WTC11 (cell line): ENCODE results near the gene SLC23A1. TPM values are rescaled to one million over a fixed set of nuclear protein-coding genes. Genes with fewer than 3 reads are reported as not detected.

Experiments used
- ATAC-seq: fragments of 200-7000 bp; cut with Tn5 transposase; 2 replicates; pipeline ENCODE4 v1.10.0; 2021; ENCODE audit warnings: mild to moderate bottlenecking, moderate library complexity
- CTCF ChIA-PET: fragments of 300-600 bp; sonication (Branson Sonifier 250); formaldehyde crosslinking; loops from one replicate; lab custom pipeline; 2021; ENCODE audit warnings: antibody characterized with exemption; lab: Charles Lee
- POLR2A ChIA-PET: fragments of 350-600 bp; sonication (Branson Sonifier 250); formaldehyde crosslinking; loops from one replicate; lab custom pipeline; 2021; ENCODE audit warnings: antibody characterized with exemption; lab: Charles Lee
- DNase-seq: peaks from one replicate; pipeline ENCODE4 v3.0.0; 2021; ENCODE audit warnings: low spot score
- H3K27ac Mint-ChIP-seq: 2 replicates; pipeline ENCODE4 v1.8.0; 2021; ENCODE audit warnings: mixed read lengths
- H3K27me3 Mint-ChIP-seq: 2 replicates; pipeline ENCODE4 v1.8.0; 2021; ENCODE audit warnings: low read depth, mild to moderate bottlenecking, moderate library complexity, mixed read lengths
- H3K36me3 Mint-ChIP-seq: 2 replicates; pipeline ENCODE4 v1.8.0; 2021; ENCODE audit warnings: mixed read lengths
- H3K4me1 Mint-ChIP-seq: 2 replicates; pipeline ENCODE4 v1.8.0; 2022; ENCODE audit warnings: mixed read lengths
- H3K4me3 Mint-ChIP-seq: 2 replicates; pipeline ENCODE4 v1.8.0; 2021; ENCODE audit warnings: mild to moderate bottlenecking, moderate library complexity, mixed read lengths
- H3K9me3 Mint-ChIP-seq: 2 replicates; pipeline ENCODE4 v1.8.0; 2021; ENCODE audit warnings: mixed read lengths
- CBFB ChIP-seq: sonication (generic); formaldehyde crosslinking; IDR thresholded peaks from 2 replicates; pipeline ENCODE4 v1.8.1; 2022; ENCODE audit warnings: mild to moderate bottlenecking, low read depth, missing genetic modification reagents
- GTF2I ChIP-seq: fragments of 250-450 bp; sonication (Bioruptor Pico); conservative IDR thresholded peaks from 2 replicates; pipeline ENCODE4 v1.4.0; 2021; ENCODE audit warnings: mild to moderate bottlenecking
- IRF2 ChIP-seq: sonication (generic); formaldehyde crosslinking; IDR thresholded peaks from 2 replicates; pipeline ENCODE4 v1.8.0; 2022; ENCODE audit warnings: low read depth, missing genetic modification reagents, borderline replicate concordance
- MXD4 ChIP-seq: fragments of 250-450 bp; sonication (Bioruptor Pico); IDR thresholded peaks from 2 replicates; pipeline ENCODE4 v1.8.0; 2021; ENCODE audit warnings: mild to moderate bottlenecking, moderate library complexity, borderline replicate concordance
- NR3C1 ChIP-seq: sonication (generic); formaldehyde crosslinking; conservative IDR thresholded peaks from 2 replicates; pipeline ENCODE4 v1.8.1; 2023; ENCODE audit warnings: low read depth, mild to moderate bottlenecking, missing genetic modification reagents
- RELA ChIP-seq: sonication (generic); formaldehyde crosslinking; IDR thresholded peaks from 2 replicates; pipeline ENCODE4 v1.8.1; 2022; ENCODE audit warnings: missing genetic modification reagents, mild to moderate bottlenecking, borderline replicate concordance
- SMAD3 ChIP-seq: sonication (generic); formaldehyde crosslinking; IDR thresholded peaks from 2 replicates; pipeline ENCODE4 v1.8.0; 2022; ENCODE audit warnings: missing genetic modification reagents, mild to moderate bottlenecking, borderline replicate concordance
- SP1 ChIP-seq: sonication (generic); formaldehyde crosslinking; conservative IDR thresholded peaks from 2 replicates; pipeline ENCODE4 v1.8.1; 2022; ENCODE audit warnings: missing genetic modification reagents
- TP53 ChIP-seq: sonication (generic); formaldehyde crosslinking; IDR thresholded peaks from 2 replicates; pipeline ENCODE4 v1.8.1; 2023; ENCODE audit warnings: mild to moderate bottlenecking, missing genetic modification reagents
- ZBTB21 ChIP-seq: sonication (generic); formaldehyde crosslinking; IDR thresholded peaks from 2 replicates; pipeline ENCODE4 v1.8.1; 2023; ENCODE audit warnings: mild to moderate bottlenecking, missing genetic modification reagents, borderline replicate concordance
- ZNF416 ChIP-seq: fragments of 250-450 bp; sonication (Bioruptor Pico); IDR thresholded peaks from 2 replicates; pipeline ENCODE4 v1.9.0; 2021; ENCODE audit warnings: mild to moderate bottlenecking, inconsistent platforms
- total RNA-seq: library from RNA; stranded (reverse); gene quantifications from 3 replicates; pipeline ENCODE4 v1.2.3, GENCODE V29; 2021
- TF ChIP-seq, protein P1 (sequence below): fragments of 250-450 bp; sonication (Bioruptor Pico); IDR thresholded peaks from 2 replicates; pipeline ENCODE4 v1.9.0; 2021; ENCODE audit warnings: mild to moderate bottlenecking
- TF ChIP-seq, protein P2 (sequence below): fragments of 250-450 bp; sonication (Bioruptor Pico); IDR thresholded peaks from 2 replicates; pipeline ENCODE4 v1.9.0; 2021; ENCODE audit warnings: moderate library complexity, mild to moderate bottlenecking, inconsistent platforms, borderline replicate concordance
- TF ChIP-seq, protein P3 (sequence below): sonication (generic); formaldehyde crosslinking; IDR thresholded peaks from 2 replicates; pipeline ENCODE4 v1.8.1; 2022; ENCODE audit warnings: mild to moderate bottlenecking, moderate library complexity, missing genetic modification reagents
- TF ChIP-seq, protein P4 (sequence below): sonication (generic); formaldehyde crosslinking; IDR thresholded peaks from 2 replicates; pipeline ENCODE4 v1.8.0; 2022; ENCODE audit warnings: mild to moderate bottlenecking, missing genetic modification reagents
- TF ChIP-seq, protein P5 (sequence below): fragments of 250-450 bp; sonication (Bioruptor Pico); IDR thresholded peaks from 2 replicates; pipeline ENCODE4 v1.9.0; 2021; ENCODE audit warnings: mild to moderate bottlenecking
- TF ChIP-seq, protein P6 (sequence below): sonication (generic); formaldehyde crosslinking; IDR thresholded peaks from 2 replicates; pipeline ENCODE4 v1.8.1; 2023; ENCODE audit warnings: mild to moderate bottlenecking, missing genetic modification reagents, borderline replicate concordance
- TF ChIP-seq, protein P7 (sequence below): sonication (generic); formaldehyde crosslinking; IDR thresholded peaks from 2 replicates; pipeline ENCODE4 v1.8.0; 2022; ENCODE audit warnings: missing genetic modification reagents

The SLC23A1 gene
- total RNA-seq, 1 experiment from 2014 or later = not detected

DNA sequence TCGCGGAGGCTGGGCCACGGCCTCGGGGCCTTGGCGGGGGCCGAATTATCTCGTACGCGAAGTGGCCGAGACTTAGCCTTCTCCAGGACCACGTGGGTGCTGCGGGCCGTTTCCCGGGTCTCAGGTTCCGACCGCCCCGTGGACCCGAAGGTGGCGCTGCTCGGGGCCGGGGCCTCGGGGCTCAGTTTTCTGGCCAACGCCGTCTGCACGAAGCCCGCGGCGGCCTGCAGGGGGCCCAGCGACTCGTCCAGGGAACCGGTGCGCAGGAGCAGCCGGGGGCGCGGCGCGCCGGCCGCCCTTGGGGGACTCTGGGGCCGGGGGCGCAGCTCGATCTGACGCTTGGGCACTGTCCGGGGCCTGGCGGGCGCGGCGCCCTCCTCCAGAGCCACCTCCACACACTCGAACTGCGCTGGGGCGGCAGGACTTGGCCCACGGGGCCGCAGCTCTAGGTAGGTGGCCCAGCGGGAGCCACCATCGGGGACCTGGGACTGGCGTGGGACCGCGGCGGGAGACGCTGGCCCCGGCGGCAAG is 11.1 kb upstream of the SLC23A1 start (continued):
- TF ChIP-seq, protein P1, sequence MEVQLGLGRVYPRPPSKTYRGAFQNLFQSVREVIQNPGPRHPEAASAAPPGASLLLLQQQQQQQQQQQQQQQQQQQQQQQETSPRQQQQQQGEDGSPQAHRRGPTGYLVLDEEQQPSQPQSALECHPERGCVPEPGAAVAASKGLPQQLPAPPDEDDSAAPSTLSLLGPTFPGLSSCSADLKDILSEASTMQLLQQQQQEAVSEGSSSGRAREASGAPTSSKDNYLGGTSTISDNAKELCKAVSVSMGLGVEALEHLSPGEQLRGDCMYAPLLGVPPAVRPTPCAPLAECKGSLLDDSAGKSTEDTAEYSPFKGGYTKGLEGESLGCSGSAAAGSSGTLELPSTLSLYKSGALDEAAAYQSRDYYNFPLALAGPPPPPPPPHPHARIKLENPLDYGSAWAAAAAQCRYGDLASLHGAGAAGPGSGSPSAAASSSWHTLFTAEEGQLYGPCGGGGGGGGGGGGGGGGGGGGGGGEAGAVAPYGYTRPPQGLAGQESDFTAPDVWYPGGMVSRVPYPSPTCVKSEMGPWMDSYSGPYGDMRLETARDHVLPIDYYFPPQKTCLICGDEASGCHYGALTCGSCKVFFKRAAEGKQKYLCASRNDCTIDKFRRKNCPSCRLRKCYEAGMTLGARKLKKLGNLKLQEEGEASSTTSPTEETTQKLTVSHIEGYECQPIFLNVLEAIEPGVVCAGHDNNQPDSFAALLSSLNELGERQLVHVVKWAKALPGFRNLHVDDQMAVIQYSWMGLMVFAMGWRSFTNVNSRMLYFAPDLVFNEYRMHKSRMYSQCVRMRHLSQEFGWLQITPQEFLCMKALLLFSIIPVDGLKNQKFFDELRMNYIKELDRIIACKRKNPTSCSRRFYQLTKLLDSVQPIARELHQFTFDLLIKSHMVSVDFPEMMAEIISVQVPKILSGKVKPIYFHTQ (CRISPR knock-in tag) = no peak
- no peak for TF ChIP-seq SP1 (CRISPR knock-in tag)
- TF ChIP-seq CBFB (CRISPR knock-in tag) = no peak
- no peak for TF ChIP-seq MXD4 (CRISPR knock-in tag)
- no peak for TF ChIP-seq GTF2I
- TF ChIP-seq ZBTB21 = no peak; the same call in 1 of the 2 replicates
- TF ChIP-seq, protein P2, sequence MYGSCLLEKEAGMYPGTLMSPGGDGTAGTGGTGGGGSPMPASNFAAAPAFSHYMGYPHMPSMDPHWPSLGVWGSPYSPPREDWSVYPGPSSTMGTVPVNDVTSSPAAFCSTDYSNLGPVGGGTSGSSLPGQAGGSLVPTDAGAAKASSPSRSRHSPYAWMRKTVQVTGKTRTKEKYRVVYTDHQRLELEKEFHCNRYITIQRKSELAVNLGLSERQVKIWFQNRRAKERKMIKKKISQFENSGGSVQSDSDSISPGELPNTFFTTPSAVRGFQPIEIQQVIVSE (CRISPR knock-in tag) = no peak
- TF ChIP-seq, protein P3, sequence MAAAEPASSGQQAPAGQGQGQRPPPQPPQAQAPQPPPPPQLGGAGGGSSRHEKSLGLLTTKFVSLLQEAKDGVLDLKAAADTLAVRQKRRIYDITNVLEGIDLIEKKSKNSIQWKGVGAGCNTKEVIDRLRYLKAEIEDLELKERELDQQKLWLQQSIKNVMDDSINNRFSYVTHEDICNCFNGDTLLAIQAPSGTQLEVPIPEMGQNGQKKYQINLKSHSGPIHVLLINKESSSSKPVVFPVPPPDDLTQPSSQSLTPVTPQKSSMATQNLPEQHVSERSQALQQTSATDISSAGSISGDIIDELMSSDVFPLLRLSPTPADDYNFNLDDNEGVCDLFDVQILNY (CRISPR knock-in tag) = 0 out of 2 replicates have a peak, but pooled peaks have one; percentile 1
- TF ChIP-seq, protein P4, sequence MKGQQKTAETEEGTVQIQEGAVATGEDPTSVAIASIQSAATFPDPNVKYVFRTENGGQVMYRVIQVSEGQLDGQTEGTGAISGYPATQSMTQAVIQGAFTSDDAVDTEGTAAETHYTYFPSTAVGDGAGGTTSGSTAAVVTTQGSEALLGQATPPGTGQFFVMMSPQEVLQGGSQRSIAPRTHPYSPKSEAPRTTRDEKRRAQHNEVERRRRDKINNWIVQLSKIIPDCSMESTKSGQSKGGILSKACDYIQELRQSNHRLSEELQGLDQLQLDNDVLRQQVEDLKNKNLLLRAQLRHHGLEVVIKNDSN (CRISPR knock-in tag) = peak; percentile 64
- TF ChIP-seq, protein P5, sequence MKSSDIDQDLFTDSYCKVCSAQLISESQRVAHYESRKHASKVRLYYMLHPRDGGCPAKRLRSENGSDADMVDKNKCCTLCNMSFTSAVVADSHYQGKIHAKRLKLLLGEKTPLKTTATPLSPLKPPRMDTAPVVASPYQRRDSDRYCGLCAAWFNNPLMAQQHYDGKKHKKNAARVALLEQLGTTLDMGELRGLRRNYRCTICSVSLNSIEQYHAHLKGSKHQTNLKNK (CRISPR knock-in tag) = no peak
- TF ChIP-seq, protein P6, sequence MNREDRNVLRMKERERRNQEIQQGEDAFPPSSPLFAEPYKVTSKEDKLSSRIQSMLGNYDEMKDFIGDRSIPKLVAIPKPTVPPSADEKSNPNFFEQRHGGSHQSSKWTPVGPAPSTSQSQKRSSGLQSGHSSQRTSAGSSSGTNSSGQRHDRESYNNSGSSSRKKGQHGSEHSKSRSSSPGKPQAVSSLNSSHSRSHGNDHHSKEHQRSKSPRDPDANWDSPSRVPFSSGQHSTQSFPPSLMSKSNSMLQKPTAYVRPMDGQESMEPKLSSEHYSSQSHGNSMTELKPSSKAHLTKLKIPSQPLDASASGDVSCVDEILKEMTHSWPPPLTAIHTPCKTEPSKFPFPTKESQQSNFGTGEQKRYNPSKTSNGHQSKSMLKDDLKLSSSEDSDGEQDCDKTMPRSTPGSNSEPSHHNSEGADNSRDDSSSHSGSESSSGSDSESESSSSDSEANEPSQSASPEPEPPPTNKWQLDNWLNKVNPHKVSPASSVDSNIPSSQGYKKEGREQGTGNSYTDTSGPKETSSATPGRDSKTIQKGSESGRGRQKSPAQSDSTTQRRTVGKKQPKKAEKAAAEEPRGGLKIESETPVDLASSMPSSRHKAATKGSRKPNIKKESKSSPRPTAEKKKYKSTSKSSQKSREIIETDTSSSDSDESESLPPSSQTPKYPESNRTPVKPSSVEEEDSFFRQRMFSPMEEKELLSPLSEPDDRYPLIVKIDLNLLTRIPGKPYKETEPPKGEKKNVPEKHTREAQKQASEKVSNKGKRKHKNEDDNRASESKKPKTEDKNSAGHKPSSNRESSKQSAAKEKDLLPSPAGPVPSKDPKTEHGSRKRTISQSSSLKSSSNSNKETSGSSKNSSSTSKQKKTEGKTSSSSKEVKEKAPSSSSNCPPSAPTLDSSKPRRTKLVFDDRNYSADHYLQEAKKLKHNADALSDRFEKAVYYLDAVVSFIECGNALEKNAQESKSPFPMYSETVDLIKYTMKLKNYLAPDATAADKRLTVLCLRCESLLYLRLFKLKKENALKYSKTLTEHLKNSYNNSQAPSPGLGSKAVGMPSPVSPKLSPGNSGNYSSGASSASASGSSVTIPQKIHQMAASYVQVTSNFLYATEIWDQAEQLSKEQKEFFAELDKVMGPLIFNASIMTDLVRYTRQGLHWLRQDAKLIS (CRISPR knock-in tag) = no peak
- TF ChIP-seq IRF2 (CRISPR knock-in tag) = no peak
- TF ChIP-seq RELA = no peak

DNA sequence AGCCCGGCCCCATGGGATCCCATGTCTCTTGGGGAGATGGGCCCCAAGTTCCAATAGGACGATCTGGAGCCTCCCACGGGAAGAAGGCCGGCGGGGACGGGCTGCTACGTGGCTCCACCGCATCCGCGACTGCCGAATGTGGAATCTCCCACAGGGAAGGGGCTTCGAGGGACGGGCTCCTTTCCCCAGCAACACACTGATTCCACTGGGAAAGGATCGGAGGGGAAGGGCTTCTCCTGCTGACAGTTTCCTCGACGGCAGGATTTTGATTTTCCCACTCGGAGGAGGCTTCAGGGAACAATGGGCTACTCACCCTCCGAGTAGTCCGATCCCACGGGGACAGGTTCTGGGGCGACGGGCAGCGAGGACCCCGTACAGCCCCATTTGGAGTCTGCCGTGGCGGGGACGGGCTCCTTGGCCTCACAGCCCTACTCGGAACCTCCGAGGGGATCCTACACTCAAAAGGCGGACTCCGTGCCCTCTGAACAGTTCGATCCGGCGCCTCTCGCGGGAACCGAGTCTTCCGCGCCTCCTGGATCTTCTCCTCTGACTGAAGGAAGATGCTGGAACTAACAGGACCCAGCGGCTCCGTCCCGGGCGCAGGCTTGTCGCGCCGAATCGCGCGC is 10.5 kb upstream of the SLC23A1 start:
- POLR2A ChIA-PET = no interaction called here
- Mint-ChIP-seq H3K27ac (no peak overlapping the region), H3K4me1 (peaks cover 36% of the 10 kb centered on the region), H3K9me3 (no peaks in the 10 kb centered on the region)
- CTCF ChIA-PET = interaction anchor here (1.3 to 5.6 kb wide), 6 partner anchors 9 to 120 kb away, joined by 4 to 31 read pairs (median 4); partner anchors contain the start of genes PAIP2 and SPATA24
- TF ChIP-seq ZNF416 (CRISPR knock-in tag) (no peak), NR3C1 (no peak), ZBTB21 (no peak), TP53 (CRISPR knock-in tag) (no peak), SMAD3 (no peak)
- TF ChIP-seq, protein P7, sequence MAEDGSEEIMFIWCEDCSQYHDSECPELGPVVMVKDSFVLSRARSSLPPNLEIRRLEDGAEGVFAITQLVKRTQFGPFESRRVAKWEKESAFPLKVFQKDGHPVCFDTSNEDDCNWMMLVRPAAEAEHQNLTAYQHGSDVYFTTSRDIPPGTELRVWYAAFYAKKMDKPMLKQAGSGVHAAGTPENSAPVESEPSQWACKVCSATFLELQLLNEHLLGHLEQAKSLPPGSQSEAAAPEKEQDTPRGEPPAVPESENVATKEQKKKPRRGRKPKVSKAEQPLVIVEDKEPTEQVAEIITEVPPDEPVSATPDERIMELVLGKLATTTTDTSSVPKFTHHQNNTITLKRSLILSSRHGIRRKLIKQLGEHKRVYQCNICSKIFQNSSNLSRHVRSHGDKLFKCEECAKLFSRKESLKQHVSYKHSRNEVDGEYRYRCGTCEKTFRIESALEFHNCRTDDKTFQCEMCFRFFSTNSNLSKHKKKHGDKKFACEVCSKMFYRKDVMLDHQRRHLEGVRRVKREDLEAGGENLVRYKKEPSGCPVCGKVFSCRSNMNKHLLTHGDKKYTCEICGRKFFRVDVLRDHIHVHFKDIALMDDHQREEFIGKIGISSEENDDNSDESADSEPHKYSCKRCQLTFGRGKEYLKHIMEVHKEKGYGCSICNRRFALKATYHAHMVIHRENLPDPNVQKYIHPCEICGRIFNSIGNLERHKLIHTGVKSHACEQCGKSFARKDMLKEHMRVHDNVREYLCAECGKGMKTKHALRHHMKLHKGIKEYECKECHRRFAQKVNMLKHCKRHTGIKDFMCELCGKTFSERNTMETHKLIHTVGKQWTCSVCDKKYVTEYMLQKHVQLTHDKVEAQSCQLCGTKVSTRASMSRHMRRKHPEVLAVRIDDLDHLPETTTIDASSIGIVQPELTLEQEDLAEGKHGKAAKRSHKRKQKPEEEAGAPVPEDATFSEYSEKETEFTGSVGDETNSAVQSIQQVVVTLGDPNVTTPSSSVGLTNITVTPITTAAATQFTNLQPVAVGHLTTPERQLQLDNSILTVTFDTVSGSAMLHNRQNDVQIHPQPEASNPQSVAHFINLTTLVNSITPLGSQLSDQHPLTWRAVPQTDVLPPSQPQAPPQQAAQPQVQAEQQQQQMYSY (CRISPR knock-in tag) = peak; percentile 75
- TF ChIP-seq, all 79 proteins: peak for 1
- H3K27me3 Mint-ChIP-seq = peaks cover 39% of the 10 kb centered on the region
- H3K36me3 Mint-ChIP-seq = peaks cover 7% of the 10 kb centered on the region; the same call in 1 of the 2 replicates
- H3K4me3 Mint-ChIP-seq = peak overlapping the region; percentile 87
- no peak; the same call in 1 of the 2 replicates for ATAC-seq
- peak; percentile 52 for DNase-seq
